GM18951 (cell line): ENCODE data around the gene TBX2.

Source experiments
- POLR2A ChIP-seq: IDR thresholded peaks from 4 replicates; pipeline ENCODE4 v1.6.1; 2011; ENCODE audit warnings: mild to moderate bottlenecking; ENCODE audit not compliant: insufficient read length, insufficient read depth; ENCODE audit errors: extremely low read depth
- in situ Hi-C: fragments of 300-500 bp; cut with MboI; formaldehyde crosslinking; loops from one replicate; pipeline ENCODE4 v1.12.0; 2022; ENCODE audit warnings: low sequenced_read_pairs, mixed read lengths, inconsistent platforms; ENCODE audit not compliant: unreplicated experiment

The TBX2 gene

DNA sequence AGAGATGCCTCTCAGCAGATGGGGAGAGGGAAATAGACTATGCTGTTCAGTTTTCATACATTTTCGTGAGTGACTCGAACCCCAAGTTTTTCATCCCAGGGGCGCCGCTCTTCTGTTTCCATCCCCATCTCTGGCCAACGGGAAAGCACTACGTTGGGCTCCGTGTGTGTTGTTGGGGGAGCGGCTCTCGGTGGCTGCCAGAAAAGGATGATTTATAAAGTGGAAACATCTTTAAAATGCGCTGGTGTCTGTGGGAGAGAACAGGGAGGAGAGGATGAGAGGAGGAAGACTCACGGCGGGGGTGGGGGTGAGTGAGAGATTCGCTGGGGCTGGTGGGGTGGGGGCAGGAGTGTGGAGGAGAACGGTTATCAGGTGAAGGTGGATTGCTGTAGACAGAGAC is 58.4 kb downstream of the TBX2 start:
- in situ Hi-C loops = no loop called here
- TF ChIP-seq POLR2A = no peak

DNA sequence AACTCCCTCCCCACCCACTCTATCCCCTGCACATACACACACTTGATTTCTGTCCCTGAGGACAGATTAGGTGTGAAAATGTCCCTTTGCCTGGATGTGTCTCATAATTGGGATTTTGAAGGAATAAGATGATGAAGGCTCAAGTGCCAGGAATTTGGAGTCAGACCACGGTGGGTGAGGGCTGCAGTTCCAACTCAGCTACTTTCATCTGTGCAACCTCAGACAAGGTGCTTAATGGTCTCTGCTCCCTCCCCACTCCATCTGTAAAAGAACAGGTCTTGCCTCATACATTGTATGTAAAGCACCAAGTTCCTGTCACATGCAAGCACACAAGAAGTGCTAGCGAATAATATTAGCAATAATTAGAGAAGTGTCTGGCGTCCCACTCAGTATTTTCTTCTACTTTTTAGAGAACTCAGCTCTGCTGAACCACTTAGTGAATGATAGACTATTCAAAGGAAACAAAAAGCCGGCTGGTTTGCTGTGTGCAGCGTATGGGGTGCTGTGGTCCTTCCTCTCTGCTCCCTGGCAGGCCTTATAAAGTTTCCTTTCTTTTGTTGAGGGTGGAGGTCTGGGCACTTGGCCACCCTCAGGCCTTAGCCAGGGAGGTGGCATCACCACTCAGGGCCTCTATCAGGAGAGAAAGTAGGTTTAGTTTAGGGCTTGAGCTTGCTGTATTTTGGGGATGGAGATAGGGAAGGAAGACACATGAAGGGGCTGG is 58.9 kb downstream of the TBX2 start:
- no peak for TF ChIP-seq POLR2A
- in situ Hi-C loops = no loop called here
